Fibroblast of villous mesenchyme (primary cell): Measurements from ENCODE around the gene CPNE4. TPM values are rescaled to one million over a fixed set of nuclear protein-coding genes. Genes with fewer than 3 reads are reported as not detected.

Experiments used
- DNase-seq: peaks from one replicate; pipeline ENCODE4 v3.0.0-alpha.2; 2010; ENCODE audit warnings: low read depth
- H3K4me3 ChIP-seq: 2 replicates; pipeline ENCODE4 v1.5.1; 2011; ENCODE audit warnings: low read depth, mild to moderate bottlenecking, low read length
- CTCF ChIP-seq: IDR thresholded peaks from 2 replicates; pipeline ENCODE4 v1.5.1; 2012; ENCODE audit warnings: low read depth, mild to moderate bottlenecking, low read length; ENCODE audit not compliant: insufficient read depth
- total RNA-seq: library from RNA; depleted of rRNA; stranded (reverse); fragments of >200 nt; gene quantifications from 2 replicates; pipeline ENCODE4 v1.2.3, GENCODE V29; 2012

The CPNE4 gene
- total RNA-seq, 1 donor: not detected

GRCh38 chr3:131723343-131723742 lies 311.5 kb downstream of the CPNE4 start:
- no peak overlapping the region for H3K4me3 ChIP-seq
- no peak for DNase-seq
- no peak for TF ChIP-seq CTCF

- no peak overlapping the region for H3K4me3 ChIP-seq
- TF ChIP-seq CTCF: no peak
- DNase-seq: no peak
Measured at GRCh38 chr3:131717493-131717892, 317.3 kb downstream of the CPNE4 start.

GRCh38 chr3:131716943-131717342 lies 317.9 kb downstream of the CPNE4 start:
- no peak for TF ChIP-seq CTCF
- no peak overlapping the region for H3K4me3 ChIP-seq
- no peak for DNase-seq

- H3K4me3 ChIP-seq: no peak overlapping the region
- TF ChIP-seq CTCF: no peak
- no peak for DNase-seq
Measured at GRCh38 chr3:131716007-131716406, 318.8 kb downstream of the CPNE4 start.

- no peak for TF ChIP-seq CTCF
- no peak overlapping the region for H3K4me3 ChIP-seq
- DNase-seq: no peak
Measured at GRCh38 chr3:131714585-131715220, 320.1 kb downstream of the CPNE4 start.

- TF ChIP-seq CTCF: no peak
- no peak for DNase-seq
- no peak overlapping the region for H3K4me3 ChIP-seq
Measured at GRCh38 chr3:131713416-131714123, 321.2 kb downstream of the CPNE4 start.
